GM18861 (cell line): ENCODE results near the gene OTOGL.
A peak's percentile ranks its signal among the peaks of the same experiment; 100 is the strongest.
"Not testable (repeated sequence)": the region's sequence is repeated elsewhere in the genome, so short reads cannot be mapped to it uniquely, and the experiment has no call there.

Experiments used
- ATAC-seq: cut with Tn5 transposase; IDR thresholded peaks from one replicate; pipeline ENCODE4 v1.9.1; 2021; ENCODE audit not compliant: unreplicated experiment

Gene OTOGL

GRCh38 chr12:80222261-80222660, 122.9 kb downstream of the OTOGL start:
- ATAC-seq: no peak

- ATAC-seq: no peak
Observed at GRCh38 chr12:80226576-80226975, 127.2 kb downstream of the OTOGL start.

- not testable (repeated sequence) for ATAC-seq
Observed at GRCh38 chr12:80227904-80228303, 128.6 kb downstream of the OTOGL start.

- ATAC-seq: no peak
Observed at GRCh38 chr12:80230068-80230467, 130.7 kb downstream of the OTOGL start.

GRCh38 chr12:80232837-80233236, 133.5 kb downstream of the OTOGL start:
- ATAC-seq: no peak

GRCh38 chr12:80233926-80234325, 134.6 kb downstream of the OTOGL start:
- no peak for ATAC-seq

- ATAC-seq: no peak
Observed at GRCh38 chr12:80234667-80235066, 135.3 kb downstream of the OTOGL start.

GRCh38 chr12:80235944-80236343, 136.6 kb downstream of the OTOGL start:
- ATAC-seq: no peak

GRCh38 chr12:80239867-80240266, 140.5 kb downstream of the OTOGL start:
- ATAC-seq: no peak

- ATAC-seq: no peak
Observed at GRCh38 chr12:80241576-80242273, 142.4 kb downstream of the OTOGL start.

GRCh38 chr12:80242321-80242720, 143.0 kb downstream of the OTOGL start:
- ATAC-seq: no peak

- not testable (repeated sequence) for ATAC-seq
Observed at GRCh38 chr12:80249581-80249980, 150.2 kb downstream of the OTOGL start.

GRCh38 chr12:80257920-80258319, 158.6 kb downstream of the OTOGL start:
- ATAC-seq: no peak

GRCh38 chr12:80260269-80260668, 160.9 kb downstream of the OTOGL start:
- no peak for ATAC-seq

- no peak for ATAC-seq
Observed at GRCh38 chr12:80261403-80261802, 162.1 kb downstream of the OTOGL start.

GRCh38 chr12:80262346-80262745, 163.0 kb downstream of the OTOGL start:
- ATAC-seq: no peak

- ATAC-seq: no peak
Observed at GRCh38 chr12:80262771-80263170, 163.4 kb downstream of the OTOGL start.

GRCh38 chr12:80264386-80264785, 165.0 kb downstream of the OTOGL start:
- no peak for ATAC-seq

- no peak for ATAC-seq
Observed at GRCh38 chr12:80264891-80265290, 165.6 kb downstream of the OTOGL start.

GRCh38 chr12:80268924-80269749, 169.8 kb downstream of the OTOGL start:
- ATAC-seq: no peak

- peak; percentile 58 for ATAC-seq
Observed at GRCh38 chr12:80269803-80270552, 170.6 kb downstream of the OTOGL start.

- ATAC-seq: no peak
Observed at GRCh38 chr12:80271780-80272179, 172.4 kb downstream of the OTOGL start.
